HEK293 (cell line): ENCODE results near the gene SRRM1.

Experiments used
- CTCF ChIA-PET: fragments of 350-600 bp; formaldehyde crosslinking; extraction: SDS; loops from one replicate; lab custom pipeline; 2021; ENCODE audit warnings: antibody characterized with exemption; lab: Yijun Ruan, JAX
- POLR2A ChIA-PET: fragments of 300-600 bp; formaldehyde crosslinking; extraction: SDS; loops from one replicate; lab custom pipeline; 2020; ENCODE audit warnings: antibody characterized with exemption, inconsistent platforms; lab: Yijun Ruan, JAX
- H3K27ac ChIP-seq: fragments of 200-500 bp; sonication (Bioruptor generic); 2 replicates; pipeline ENCODE4 v1.5.1; 2014; ENCODE audit warnings: low read depth, low read length, control low read depth, inconsistent platforms; ENCODE audit errors: extremely low read depth
- H3K36me3 ChIP-seq, 2 experiments: fragments of 200-500 bp in 1 of 2; sonication (Bioruptor generic) in 1 of 2; 1 replicate in 1 of 2; 2 replicates in 1 of 2; pipeline ENCODE4 v1.5.1; 2014 to 2017; ENCODE audit warnings: inconsistent platforms in 2 of 2, low read length in 2 of 2; ENCODE audit not compliant: control insufficient read depth in 2 of 2, insufficient read depth in 1 of 2
- H3K4me1 ChIP-seq: fragments of 200-500 bp; sonication (Bioruptor generic); 2 replicates; pipeline ENCODE4 v1.5.1; 2014; ENCODE audit warnings: mild to moderate bottlenecking, low read length, inconsistent platforms; ENCODE audit not compliant: control insufficient read depth, insufficient read depth
- H3K4me3 ChIP-seq: 2 replicates; pipeline ENCODE4 v1.5.1; 2011; ENCODE audit warnings: low read depth, mild to moderate bottlenecking, control low read depth, low read length, moderate library complexity
- H3K9me3 ChIP-seq: fragments of 200-500 bp; sonication (Bioruptor generic); 2 replicates; pipeline ENCODE4 v1.5.1; 2014; ENCODE audit warnings: low read depth, low read length, inconsistent platforms; ENCODE audit not compliant: control insufficient read depth, insufficient read depth
- MYNN ChIP-seq: fragments of 450-650 bp; formaldehyde crosslinking; IDR thresholded peaks from 2 replicates; pipeline ENCODE4 v1.5.1; 2016; ENCODE audit warnings: missing biosample characterization, missing genetic modification characterization, borderline replicate concordance
- PRDM2 ChIP-seq: fragments of 450-650 bp; formaldehyde crosslinking; IDR thresholded peaks from 2 replicates; pipeline ENCODE4 v1.5.1; 2016; ENCODE audit warnings: missing biosample characterization, missing genetic modification characterization, borderline replicate concordance
- ZNF146 ChIP-seq: fragments of 450-650 bp; formaldehyde crosslinking; IDR thresholded peaks from 2 replicates; pipeline ENCODE4 v1.5.1; 2016; ENCODE audit warnings: missing biosample characterization, missing genetic modification characterization
- ZNF174 ChIP-seq: fragments of 450-650 bp; formaldehyde crosslinking; IDR thresholded peaks from 2 replicates; pipeline ENCODE4 v1.5.0; 2017; ENCODE audit warnings: missing biosample characterization, mild to moderate bottlenecking, missing genetic modification characterization
- ZNF24 ChIP-seq: fragments of 450-650 bp; formaldehyde crosslinking; IDR thresholded peaks from 2 replicates; pipeline ENCODE4 v1.5.1; 2016; ENCODE audit warnings: missing biosample characterization, missing genetic modification characterization
- ZNF426 ChIP-seq: fragments of 450-650 bp; formaldehyde crosslinking; IDR thresholded peaks from 2 replicates; pipeline ENCODE4 v1.5.1; 2017; ENCODE audit warnings: missing biosample characterization, missing genetic modification characterization, mild to moderate bottlenecking, inconsistent platforms, moderate library complexity
- ZNF530 ChIP-seq: fragments of 450-650 bp; formaldehyde crosslinking; IDR thresholded peaks from 2 replicates; pipeline ENCODE4 v1.5.1; 2016; ENCODE audit warnings: low read depth, missing biosample characterization, missing genetic modification characterization
- ZNF600 ChIP-seq: fragments of 450-650 bp; formaldehyde crosslinking; IDR thresholded peaks from 2 replicates; pipeline ENCODE4 v1.5.1; 2016; ENCODE audit warnings: missing biosample characterization, missing genetic modification characterization
- ZNF707 ChIP-seq: fragments of 450-650 bp; formaldehyde crosslinking; IDR thresholded peaks from 2 replicates; pipeline ENCODE4 v1.5.1; 2016; ENCODE audit warnings: missing biosample characterization, missing genetic modification characterization
- ZNF76 ChIP-seq: fragments of 450-650 bp; formaldehyde crosslinking; IDR thresholded peaks from 2 replicates; pipeline ENCODE4; 2016; ENCODE audit warnings: low read depth, missing biosample characterization, missing genetic modification characterization, borderline replicate concordance
- ZSCAN16 ChIP-seq: fragments of 450-650 bp; formaldehyde crosslinking; IDR thresholded peaks from 2 replicates; pipeline ENCODE4 v1.5.1; 2016; ENCODE audit warnings: missing biosample characterization, missing genetic modification characterization
- TF ChIP-seq, protein P1 (sequence below): fragments of 450-650 bp; formaldehyde crosslinking; conservative IDR thresholded peaks from 2 replicates; pipeline ENCODE4 v1.5.1; 2016; ENCODE audit warnings: low read depth, missing biosample characterization, missing genetic modification characterization
- TF ChIP-seq, protein P2 (sequence below): fragments of 450-650 bp; formaldehyde crosslinking; IDR thresholded peaks from 2 replicates; pipeline ENCODE4 v1.5.1; 2016; ENCODE audit warnings: missing biosample characterization, missing genetic modification characterization
- TF ChIP-seq, protein P3 (sequence below): fragments of 450-650 bp; formaldehyde crosslinking; IDR thresholded peaks from 2 replicates; pipeline ENCODE4 v1.5.1; 2016; ENCODE audit warnings: missing biosample characterization, missing genetic modification characterization

SRRM1 gene

DNA sequence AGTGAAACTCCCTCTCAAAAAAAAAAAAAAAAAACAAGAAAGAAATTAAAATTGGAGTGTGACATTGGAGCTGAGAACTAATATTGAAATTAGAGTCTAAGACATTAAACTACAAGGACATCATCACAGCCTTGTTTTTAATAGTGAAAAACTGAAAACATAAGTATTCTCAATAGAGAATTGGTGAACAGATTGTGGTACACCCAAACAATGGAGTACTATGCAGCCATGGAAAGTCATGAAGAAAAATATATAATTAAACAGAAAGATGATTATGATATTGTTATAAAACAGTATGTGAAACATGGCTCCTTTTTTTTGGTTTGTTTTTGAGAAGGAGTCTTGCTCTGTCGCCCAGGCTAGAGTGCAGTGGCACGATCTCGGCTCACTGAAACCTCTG is 43.8 kb upstream of the SRRM1 start:
- CTCF ChIA-PET, result interaction anchor here (0.6 to 1.2 kb wide), 4 partner anchors 12 to 394 kb away, joined by 3 to 7 read pairs (median 3); no protein-coding TSS in a partner anchor
- no peak overlapping the region for H3K27ac ChIP-seq
- no peaks in the 10 kb centered on the region for H3K9me3 ChIP-seq
- no peaks in the 10 kb centered on the region for H3K36me3 ChIP-seq
- TF ChIP-seq ZNF426, result no peak
- no peak for TF ChIP-seq MYNN (tag by site-specific recombination)
- TF ChIP-seq ZNF707 (tag by site-specific recombination), result no peak
- no peak for TF ChIP-seq PRDM2 (tag by site-specific recombination)
- TF ChIP-seq ZSCAN16 (tag by site-specific recombination), result no peak
- TF ChIP-seq ZNF146 (tag by site-specific recombination), result peak; percentile 66
- no peak for TF ChIP-seq ZNF530 (tag by site-specific recombination)
- POLR2A ChIA-PET, result no interaction called here
- no peak overlapping the region for H3K4me3 ChIP-seq
- peaks cover 4% of the 10 kb centered on the region for H3K4me1 ChIP-seq

- TF ChIP-seq, protein P1, sequence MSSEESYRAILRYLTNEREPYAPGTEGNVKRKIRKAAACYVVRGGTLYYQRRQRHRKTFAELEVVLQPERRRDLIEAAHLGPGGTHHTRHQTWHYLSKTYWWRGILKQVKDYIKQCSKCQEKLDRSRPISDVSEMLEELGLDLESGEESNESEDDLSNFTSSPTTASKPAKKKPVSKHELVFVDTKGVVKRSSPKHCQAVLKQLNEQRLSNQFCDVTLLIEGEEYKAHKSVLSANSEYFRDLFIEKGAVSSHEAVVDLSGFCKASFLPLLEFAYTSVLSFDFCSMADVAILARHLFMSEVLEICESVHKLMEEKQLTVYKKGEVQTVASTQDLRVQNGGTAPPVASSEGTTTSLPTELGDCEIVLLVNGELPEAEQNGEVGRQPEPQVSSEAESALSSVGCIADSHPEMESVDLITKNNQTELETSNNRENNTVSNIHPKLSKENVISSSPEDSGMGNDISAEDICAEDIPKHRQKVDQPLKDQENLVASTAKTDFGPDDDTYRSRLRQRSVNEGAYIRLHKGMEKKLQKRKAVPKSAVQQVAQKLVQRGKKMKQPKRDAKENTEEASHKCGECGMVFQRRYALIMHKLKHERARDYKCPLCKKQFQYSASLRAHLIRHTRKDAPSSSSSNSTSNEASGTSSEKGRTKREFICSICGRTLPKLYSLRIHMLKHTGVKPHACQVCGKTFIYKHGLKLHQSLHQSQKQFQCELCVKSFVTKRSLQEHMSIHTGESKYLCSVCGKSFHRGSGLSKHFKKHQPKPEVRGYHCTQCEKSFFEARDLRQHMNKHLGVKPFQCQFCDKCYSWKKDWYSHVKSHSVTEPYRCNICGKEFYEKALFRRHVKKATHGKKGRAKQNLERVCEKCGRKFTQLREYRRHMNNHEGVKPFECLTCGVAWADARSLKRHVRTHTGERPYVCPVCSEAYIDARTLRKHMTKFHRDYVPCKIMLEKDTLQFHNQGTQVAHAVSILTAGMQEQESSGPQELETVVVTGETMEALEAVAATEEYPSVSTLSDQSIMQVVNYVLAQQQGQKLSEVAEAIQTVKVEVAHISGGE (tag by site-specific recombination), result no peak
- TF ChIP-seq ZNF76 (no peak), ZNF174 (tag by site-specific recombination) (no peak), ZNF600 (peak; percentile 47; the same call in 1 of the 2 replicates), ZNF24 (tag by site-specific recombination) (no peak)
- TF ChIP-seq, protein P2, sequence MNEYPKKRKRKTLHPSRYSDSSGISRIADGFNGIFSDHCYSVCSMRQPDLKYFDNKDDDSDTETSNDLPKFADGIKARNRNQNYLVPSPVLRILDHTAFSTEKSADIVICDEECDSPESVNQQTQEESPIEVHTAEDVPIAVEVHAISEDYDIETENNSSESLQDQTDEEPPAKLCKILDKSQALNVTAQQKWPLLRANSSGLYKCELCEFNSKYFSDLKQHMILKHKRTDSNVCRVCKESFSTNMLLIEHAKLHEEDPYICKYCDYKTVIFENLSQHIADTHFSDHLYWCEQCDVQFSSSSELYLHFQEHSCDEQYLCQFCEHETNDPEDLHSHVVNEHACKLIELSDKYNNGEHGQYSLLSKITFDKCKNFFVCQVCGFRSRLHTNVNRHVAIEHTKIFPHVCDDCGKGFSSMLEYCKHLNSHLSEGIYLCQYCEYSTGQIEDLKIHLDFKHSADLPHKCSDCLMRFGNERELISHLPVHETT (tag by site-specific recombination), result no peak
- TF ChIP-seq, protein P3, sequence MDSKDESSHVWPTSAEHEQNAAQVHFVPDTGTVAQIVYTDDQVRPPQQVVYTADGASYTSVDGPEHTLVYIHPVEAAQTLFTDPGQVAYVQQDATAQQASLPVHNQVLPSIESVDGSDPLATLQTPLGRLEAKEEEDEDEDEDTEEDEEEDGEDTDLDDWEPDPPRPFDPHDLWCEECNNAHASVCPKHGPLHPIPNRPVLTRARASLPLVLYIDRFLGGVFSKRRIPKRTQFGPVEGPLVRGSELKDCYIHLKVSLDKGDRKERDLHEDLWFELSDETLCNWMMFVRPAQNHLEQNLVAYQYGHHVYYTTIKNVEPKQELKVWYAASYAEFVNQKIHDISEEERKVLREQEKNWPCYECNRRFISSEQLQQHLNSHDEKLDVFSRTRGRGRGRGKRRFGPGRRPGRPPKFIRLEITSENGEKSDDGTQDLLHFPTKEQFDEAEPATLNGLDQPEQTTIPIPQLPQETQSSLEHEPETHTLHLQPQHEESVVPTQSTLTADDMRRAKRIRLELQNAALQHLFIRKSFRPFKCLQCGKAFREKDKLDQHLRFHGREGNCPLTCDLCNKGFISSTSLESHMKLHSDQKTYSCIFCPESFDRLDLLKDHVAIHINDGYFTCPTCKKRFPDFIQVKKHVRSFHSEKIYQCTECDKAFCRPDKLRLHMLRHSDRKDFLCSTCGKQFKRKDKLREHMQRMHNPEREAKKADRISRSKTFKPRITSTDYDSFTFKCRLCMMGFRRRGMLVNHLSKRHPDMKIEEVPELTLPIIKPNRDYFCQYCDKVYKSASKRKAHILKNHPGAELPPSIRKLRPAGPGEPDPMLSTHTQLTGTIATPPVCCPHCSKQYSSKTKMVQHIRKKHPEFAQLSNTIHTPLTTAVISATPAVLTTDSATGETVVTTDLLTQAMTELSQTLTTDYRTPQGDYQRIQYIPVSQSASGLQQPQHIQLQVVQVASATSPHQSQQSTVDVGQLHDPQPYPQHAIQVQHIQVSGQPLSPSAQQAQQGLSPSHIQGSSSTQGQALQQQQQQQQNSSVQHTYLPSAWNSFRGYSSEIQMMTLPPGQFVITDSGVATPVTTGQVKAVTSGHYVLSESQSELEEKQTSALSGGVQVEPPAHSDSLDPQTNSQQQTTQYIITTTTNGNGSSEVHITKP (tag by site-specific recombination), result peak; percentile 13; the same call in 1 of the 2 replicates
- TF ChIP-seq, all 188 proteins: peak for 2
- H3K4me3 ChIP-seq, result no peak overlapping the region
- ChIA-PET POLR2A (no interaction called here), CTCF (interaction anchor here (0.5 kb wide), 1 partner anchor 59 kb away, joined by 3 read pairs; no protein-coding TSS in a partner anchor)
- no peaks in the 10 kb centered on the region for H3K9me3 ChIP-seq
- H3K27ac ChIP-seq, result no peak overlapping the region
- no peaks in the 10 kb centered on the region for H3K36me3 ChIP-seq
- H3K4me1 ChIP-seq, result peaks cover 4% of the 10 kb centered on the region
Measured at GRCh38 chr1:24600551-24600950, 42.6 kb upstream of the SRRM1 start.
